GM18873 (cell line): Measurements from ENCODE around the gene P3H3.
A peak's percentile ranks its signal among the peaks of the same experiment; 100 is the strongest.

Experiments used
- ATAC-seq: cut with Tn5 transposase; IDR thresholded peaks from one replicate; pipeline ENCODE4 v1.9.1; 2021; ENCODE audit warnings: mild to moderate bottlenecking, moderate library complexity, moderate number of reproducible peaks; ENCODE audit not compliant: unreplicated experiment, low FRiP score

Gene P3H3

GRCh38 chr12:6827982-6828780, at the start of gene P3H3:
Gene P3H3 (plus strand): TSS chr12:6828407. CDS start chr12:6828441, 34 bp downstream.
- no peak for ATAC-seq

GRCh38 chr12:6778574-6779550, 49.3 kb upstream of the P3H3 start:
- peak; percentile 72 for ATAC-seq

- ATAC-seq, result no peak
Measured at GRCh38 chr12:6779708-6780432, 48.3 kb upstream of the P3H3 start.

- no peak for ATAC-seq
Measured at GRCh38 chr12:6780573-6780972, 47.6 kb upstream of the P3H3 start.

GRCh38 chr12:6782119-6782518, 46.1 kb upstream of the P3H3 start:
- ATAC-seq, result no peak

- ATAC-seq, result no peak
Measured at GRCh38 chr12:6782850-6783566, 45.2 kb upstream of the P3H3 start.

GRCh38 chr12:6783828-6784227, 44.4 kb upstream of the P3H3 start:
- ATAC-seq, result no peak

GRCh38 chr12:6784296-6784695, 43.9 kb upstream of the P3H3 start:
- ATAC-seq, result no peak

GRCh38 chr12:6784761-6785160, 43.4 kb upstream of the P3H3 start:
- no peak for ATAC-seq

GRCh38 chr12:6786416-6787094, 41.7 kb upstream of the P3H3 start:
- ATAC-seq, result no peak

GRCh38 chr12:6787309-6787708, 40.9 kb upstream of the P3H3 start:
- ATAC-seq, result no peak

- ATAC-seq, result no peak
Measured at GRCh38 chr12:6788972-6789924, 39.0 kb upstream of the P3H3 start, which contains the start of gene CD4. Gene CD4 (plus strand): TSS chr12:6789528. CDS start chr12:6800139, 10,611 bp downstream.

- no peak for ATAC-seq
Measured at GRCh38 chr12:6790496-6791150, 37.6 kb upstream of the P3H3 start.

GRCh38 chr12:6791931-6792520, 36.2 kb upstream of the P3H3 start:
- ATAC-seq, result no peak

- no peak for ATAC-seq
Measured at GRCh38 chr12:6792522-6793201, 35.5 kb upstream of the P3H3 start.

GRCh38 chr12:6795088-6795487, 33.1 kb upstream of the P3H3 start:
- no peak for ATAC-seq

- ATAC-seq, result no peak
Measured at GRCh38 chr12:6796576-6796975, 31.6 kb upstream of the P3H3 start.
